ENCODE results near the gene SIX1.

DNA sequence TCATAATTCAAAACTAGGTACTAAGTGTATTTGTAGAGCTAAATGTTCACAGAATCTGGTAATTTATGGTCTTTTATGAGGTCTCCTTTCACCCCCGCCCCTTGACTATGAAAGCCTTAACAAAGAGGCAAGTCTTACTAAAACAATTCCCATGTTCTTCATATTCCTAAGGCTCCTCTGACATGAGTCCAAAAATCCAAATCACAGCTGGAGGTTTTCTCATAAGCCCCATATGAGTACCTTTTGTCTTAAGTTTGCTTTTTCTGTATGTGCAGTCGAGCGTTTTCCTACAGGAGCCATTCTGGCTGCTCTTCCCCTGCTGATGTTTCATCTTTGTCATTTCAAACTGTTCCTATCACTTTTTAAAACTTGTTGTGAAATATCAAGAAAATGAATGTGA lies 55.2 kb downstream of the SIX1 start:
- TF ChIP-seq POLR2AphosphoS5 (IDR thresholded peaks at IDR 0.05) (no peak), CTCF (IDR thresholded peaks at IDR 0.05 in 8 of 11, conservative IDR thresholded peaks at IDR 0.05 in 3 of 11) (no peak), POLR2A (IDR thresholded peaks at IDR 0.05) (no peak)

All from spleen (tissue), 7 donors.